ENCODE data around the gene SPATA33. TPM values are rescaled to one million over a fixed set of nuclear protein-coding genes. Genes with fewer than 3 reads are reported as not detected.

SPATA33 gene
- total RNA-seq, 1 experiment from 2014 or later, result 17.4 TPM

DNA sequence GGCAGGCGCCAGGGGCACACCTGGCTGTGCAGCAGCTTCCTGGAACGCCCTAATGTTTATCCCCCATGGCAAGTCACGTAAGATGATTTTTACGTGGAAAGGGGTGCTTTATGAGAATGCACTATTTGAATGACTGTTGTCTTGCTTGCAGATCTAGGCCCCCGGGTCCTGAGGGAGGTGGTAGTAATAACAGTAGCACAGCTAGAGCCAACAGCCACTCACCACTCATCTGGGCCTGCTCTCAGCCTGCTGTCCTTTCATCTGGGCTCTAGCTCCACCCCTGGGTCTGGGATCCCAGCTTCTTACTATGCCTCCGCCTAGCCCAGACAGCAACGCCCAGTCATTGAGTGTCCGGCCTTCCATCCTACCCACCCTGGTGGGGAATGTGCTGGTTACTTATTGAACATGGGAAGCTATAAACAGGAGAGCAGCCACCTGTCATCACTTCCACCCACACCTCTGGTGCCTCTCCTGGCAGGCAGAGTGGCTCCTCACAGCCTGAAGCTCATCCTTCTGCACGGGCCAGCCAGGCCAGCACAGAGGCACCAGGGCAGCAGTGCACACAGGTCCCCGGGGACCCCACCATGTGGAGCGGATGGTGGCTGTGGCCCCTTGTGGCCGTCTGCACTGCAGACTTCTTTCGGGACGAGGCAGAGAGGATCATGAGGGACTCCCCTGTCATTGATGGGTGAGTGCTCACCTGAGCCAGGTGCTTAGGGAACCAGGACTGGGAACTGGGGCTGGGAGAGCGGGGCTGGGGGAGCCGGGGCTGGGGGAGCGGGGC is 27.6 kb upstream of the SPATA33 start:
- Histone ChIP-seq H4K20me1 (ENCODE audit: control insufficient read depth, insufficient read depth, insufficient read length) (no peaks in the 10 kb centered on the region), H2BK12ac (ENCODE audit: insufficient read length, low read depth, low read length) (no peak overlapping the region), H2BK5ac (ENCODE audit: insufficient read length, low read length) (no peak overlapping the region), H2BK120ac (ENCODE audit: low read depth, low read length, poor library complexity, severe bottlenecking) (no peak overlapping the region), H3K9ac (ENCODE audit: extremely low read depth, insufficient read length, low read length) (no peak overlapping the region), H3K4ac (ENCODE audit: low read depth, low read length) (no peak overlapping the region), H3K79me1 (ENCODE audit: insufficient read depth, low read depth, low read length, poor library complexity, severe bottlenecking) (no peaks in the 10 kb centered on the region), H2AFZ (ENCODE audit: low read length) (no peak overlapping the region), H3K9me3 (ENCODE audit: control insufficient read depth, low read depth, low read length) (no peaks in the 10 kb centered on the region), H4K8ac (replicated peaks; ENCODE audit: insufficient read length, low read depth, low read length) (no peak overlapping the region), H3K23me2 (ENCODE audit: insufficient read length, low read depth, low read length, poor library complexity, severe bottlenecking) (no peaks in the 10 kb centered on the region), H3K23ac (ENCODE audit: insufficient read length, low read depth, low read length) (no peak overlapping the region), H3K56ac (ENCODE audit: insufficient read length, low read depth, low read length) (no peak overlapping the region), H4K5ac (ENCODE audit: insufficient read length, low read depth, low read length) (no peak overlapping the region), H2BK20ac (ENCODE audit: low read depth, low read length, poor library complexity, severe bottlenecking) (no peak overlapping the region), H3K79me2 (ENCODE audit: insufficient read depth, low read length) (no peaks in the 10 kb centered on the region), H2AK5ac (ENCODE audit: insufficient read length, low read length) (no peak overlapping the region), H3T11ph (ENCODE audit: low read length) (no peak overlapping the region), H3K27ac (ENCODE audit: insufficient read length, low read depth, low read length) (no peak overlapping the region), H3K4me2 (ENCODE audit: insufficient read depth, insufficient read length, low read length) (no peak overlapping the region), H4K91ac (ENCODE audit: insufficient read length, low read depth, low read length) (no peak overlapping the region), H3K27me3 (ENCODE audit: insufficient read depth, low read length) (peaks cover 2% of the 10 kb centered on the region; the same call in 1 of the 2 replicates), H2BK15ac (ENCODE audit: low read depth, low read length) (no peak overlapping the region), H3K18ac (ENCODE audit: insufficient read length, low read depth, low read length) (no peak overlapping the region), H3K4me1 (ENCODE audit: insufficient read depth, low read length) (no peaks in the 10 kb centered on the region; the same call in 1 of the 2 replicates), H3K14ac (ENCODE audit: insufficient read depth, low read length) (no peak overlapping the region)
- Mint-ChIP-seq H3K9me3 (no peaks in the 10 kb centered on the region), H3K4me3 (no peak overlapping the region; a peak in 1 of 5 replicates), H3K4me1 (peaks cover 4 to 10% of the 10 kb centered on the region in 2 experiments), H3K27me3 (ENCODE audit: low read depth) (peaks cover 22% of the 10 kb centered on the region), H3K36me3 (ENCODE audit: insufficient read depth in 1 of 3, low read depth in 3 of 3) (no peaks in the 10 kb centered on the region; a peak in 1 of 7 replicates), H3K27ac (peak overlapping the region in 1 of 3 experiments; percentile 35; a peak in 1 of 7 replicates)
- TF ChIP-seq CTCF (conservative IDR thresholded peaks at IDR 0.05), result no peak
- no peak for DNase-seq
- no CpG with 5 or more reads among the region's 17 CpGs for WGBS (ENCODE audit: extremely low coverage, insufficient read length, low lambda C conversion rate)
